ENCODE data around the gene IFTAP. TPM values are rescaled to one million over a fixed set of nuclear protein-coding genes. Genes with fewer than 3 reads are reported as not detected.

Gene IFTAP
- total and polyA plus RNA-seq, 4 donors, result 42.4 to 56.5 (median 46.8) TPM

DNA sequence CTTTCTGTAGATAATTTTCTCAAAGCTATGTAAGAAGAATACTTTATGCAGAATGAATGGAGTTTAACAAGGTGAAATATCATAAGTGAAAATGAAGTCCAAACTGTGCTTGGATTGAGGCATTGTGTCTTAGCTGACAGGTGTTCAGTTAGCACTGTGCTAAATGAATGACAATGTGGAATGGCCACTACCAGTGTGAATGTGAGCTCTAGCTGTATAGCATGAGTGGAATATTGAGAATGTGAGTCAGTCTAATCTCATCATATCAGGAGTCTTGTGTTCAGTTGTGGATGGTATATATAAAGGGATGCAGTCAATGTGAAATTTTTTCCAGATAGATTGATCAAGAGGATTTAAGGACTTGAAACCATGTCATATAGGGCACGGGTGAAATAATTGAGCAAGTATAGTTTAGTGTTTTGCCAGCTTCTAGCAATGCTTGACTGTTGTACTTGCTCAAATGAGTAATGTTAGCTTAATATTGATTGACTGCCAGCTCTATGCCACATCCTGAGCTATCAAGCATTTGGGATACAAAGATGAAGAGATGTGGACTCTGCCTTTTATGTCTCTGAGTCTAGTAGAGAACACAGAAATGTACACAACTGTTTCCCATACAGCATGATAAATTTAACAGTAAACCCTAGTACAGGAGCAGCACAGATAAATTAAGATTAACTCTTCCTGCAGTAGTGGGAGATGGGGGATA is 14.3 kb downstream of the IFTAP start:
- Histone ChIP-seq H3K27ac (ENCODE audit: low read depth, low read length) (no peak overlapping the region), H3K36me3 (ENCODE audit: control insufficient read depth, insufficient read depth, low read length) (no peaks in the 10 kb centered on the region), H3K27me3 (ENCODE audit: control insufficient read depth, insufficient read depth, low read length) (no peaks in the 10 kb centered on the region), H3K4me1 (ENCODE audit: control insufficient read depth, insufficient read depth, low read length) (no peaks in the 10 kb centered on the region), H3K4me3 (ENCODE audit: low read depth, low read length) (no peak overlapping the region), H3K9me3 (ENCODE audit: control insufficient read depth, insufficient read depth, low read length) (no peaks in the 10 kb centered on the region)
- DNase-seq (ENCODE audit: low read depth in 4 of 6, low spot score in 6 of 6), result no peak
- WGBS (ENCODE audit: insufficient coverage), result 100% methylated on average over 1 of the region's 1 CpG

GRCh38 chr11:36609383-36609782 is 15.1 kb downstream of the IFTAP start:
- Histone ChIP-seq H3K27me3 (ENCODE audit: control insufficient read depth, insufficient read depth, low read length) (no peaks in the 10 kb centered on the region), H3K27ac (ENCODE audit: low read depth, low read length) (no peak overlapping the region), H3K9me3 (ENCODE audit: control insufficient read depth, insufficient read depth, low read length) (no peaks in the 10 kb centered on the region), H3K4me1 (ENCODE audit: control insufficient read depth, insufficient read depth, low read length) (no peaks in the 10 kb centered on the region), H3K4me3 (ENCODE audit: low read depth, low read length) (no peak overlapping the region), H3K36me3 (ENCODE audit: control insufficient read depth, insufficient read depth, low read length) (no peaks in the 10 kb centered on the region)
- no CpG with 5 or more reads among the region's 2 CpGs for WGBS (ENCODE audit: insufficient coverage)
- no peak for DNase-seq (ENCODE audit: low read depth in 4 of 6, low spot score in 6 of 6)

DNA sequence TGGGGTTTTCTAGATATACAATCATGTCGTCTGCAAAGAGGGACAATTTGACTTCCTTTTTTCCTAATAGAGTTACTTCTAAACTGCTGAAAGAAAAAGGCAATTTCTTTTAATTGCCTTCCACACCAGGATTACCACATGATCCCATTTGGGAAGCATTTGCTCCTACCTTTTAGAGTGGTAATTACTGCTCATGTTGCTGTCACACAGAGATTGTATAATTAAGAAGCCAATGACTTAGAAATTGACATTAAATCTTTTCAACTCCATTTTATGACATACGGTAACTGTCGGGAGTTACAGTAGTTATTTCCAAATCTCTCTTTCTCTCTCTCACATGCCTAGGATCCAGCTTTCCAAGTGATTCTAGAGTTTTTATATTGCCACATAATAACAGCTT is 21.5 kb downstream of the IFTAP start:
- WGBS (ENCODE audit: insufficient coverage), result 92% methylated on average over 2 of the region's 3 CpGs
- no peaks in the 10 kb centered on the region for H3K4me1 ChIP-seq (ENCODE audit: control insufficient read depth, insufficient read depth, low read length)
- H3K27ac ChIP-seq (ENCODE audit: low read depth, low read length), result no peak overlapping the region
- H3K9me3 ChIP-seq (ENCODE audit: control insufficient read depth, insufficient read depth, low read length), result no peaks in the 10 kb centered on the region
- no peaks in the 10 kb centered on the region for H3K36me3 ChIP-seq (ENCODE audit: control insufficient read depth, insufficient read depth, low read length)
- no peak overlapping the region for H3K4me3 ChIP-seq (ENCODE audit: low read depth, low read length)
- no peaks in the 10 kb centered on the region for H3K27me3 ChIP-seq (ENCODE audit: control insufficient read depth, insufficient read depth, low read length)
- DNase-seq (ENCODE audit: low read depth in 4 of 6, low spot score in 6 of 6), result peak in 1 of 6 donors; percentile 84

DNA sequence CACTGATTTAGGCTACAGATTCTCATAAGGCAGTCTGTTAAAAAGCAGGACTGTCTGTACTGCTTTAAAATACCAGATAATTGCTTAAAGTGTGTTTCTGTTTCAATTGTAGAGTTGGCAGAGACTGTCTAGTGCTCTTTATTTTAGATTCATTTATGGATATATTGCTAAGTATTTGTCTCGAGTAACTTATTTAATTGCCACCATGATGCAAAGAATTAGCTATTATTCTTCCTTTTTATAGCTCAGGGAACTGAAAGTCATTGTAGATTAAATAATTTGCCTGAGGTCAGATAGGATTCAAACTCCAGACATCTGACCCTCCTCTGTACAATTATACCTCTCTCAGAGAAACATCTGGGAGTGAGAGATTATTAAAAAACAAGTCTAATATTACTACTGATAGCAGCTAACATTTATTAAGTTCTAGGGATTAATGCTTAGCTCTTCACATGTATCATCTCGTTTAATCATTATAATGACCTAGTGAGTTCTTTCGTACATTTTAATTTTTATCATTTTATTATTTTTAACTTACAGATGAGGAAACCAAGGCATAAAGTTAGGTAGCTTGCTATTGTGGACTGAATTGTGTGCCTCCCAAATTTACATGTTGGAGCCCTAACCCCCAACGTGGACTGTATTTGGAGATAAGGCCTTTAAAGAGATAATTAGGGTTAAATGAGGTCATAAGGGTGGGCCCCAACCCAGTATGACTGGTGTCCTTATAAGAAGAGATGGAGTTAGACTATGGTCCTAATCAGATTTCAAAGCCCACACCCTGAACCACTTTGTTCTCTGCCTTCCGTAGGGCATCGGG is 23.5 kb downstream of the IFTAP start:
- no peak overlapping the region for H3K4me3 ChIP-seq (ENCODE audit: low read depth, low read length)
- H3K36me3 ChIP-seq (ENCODE audit: control insufficient read depth, insufficient read depth, low read length), result no peaks in the 10 kb centered on the region
- WGBS (ENCODE audit: insufficient coverage), result 100% methylated on average over 1 of the region's 6 CpGs
- no peak overlapping the region for H3K27ac ChIP-seq (ENCODE audit: low read depth, low read length)
- no peaks in the 10 kb centered on the region for H3K4me1 ChIP-seq (ENCODE audit: control insufficient read depth, insufficient read depth, low read length)
- H3K27me3 ChIP-seq (ENCODE audit: control insufficient read depth, insufficient read depth, low read length), result no peaks in the 10 kb centered on the region
- no peaks in the 10 kb centered on the region for H3K9me3 ChIP-seq (ENCODE audit: control insufficient read depth, insufficient read depth, low read length)
- DNase-seq (ENCODE audit: low read depth in 4 of 6, low spot score in 6 of 6), result no peak

DNA sequence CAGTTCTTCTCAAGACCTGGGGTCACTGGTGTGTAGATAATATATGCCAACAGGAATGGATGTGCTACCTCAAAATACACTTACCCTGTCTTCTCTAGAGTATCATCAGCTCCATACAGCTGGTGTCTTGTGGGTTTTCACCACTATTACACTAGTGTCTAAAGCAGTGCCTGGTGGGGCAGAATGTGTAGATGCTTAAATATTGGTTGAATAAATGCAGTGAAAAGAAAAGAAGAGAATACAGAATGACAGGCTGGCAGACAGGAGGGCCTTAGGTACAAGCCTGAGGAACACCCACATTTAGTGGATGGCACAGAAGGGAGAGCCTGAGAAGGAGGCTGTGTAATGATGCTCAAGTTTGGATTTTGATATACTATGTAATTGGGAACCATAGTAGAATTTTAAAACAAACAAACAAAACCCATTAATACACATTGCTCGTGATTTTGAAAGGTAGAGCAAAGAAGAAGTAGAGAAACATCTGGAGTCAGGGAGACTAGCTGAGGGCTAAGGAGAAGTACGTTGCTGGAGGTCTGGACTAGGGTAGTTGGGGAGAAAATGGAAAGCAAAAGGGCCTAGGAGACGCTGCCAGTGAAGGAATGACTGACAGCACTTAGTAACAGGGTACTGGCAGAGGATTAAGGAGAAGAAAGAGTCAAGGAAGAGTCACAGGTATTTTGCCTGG is 24.2 kb downstream of the IFTAP start:
- no peak overlapping the region for H3K4me3 ChIP-seq (ENCODE audit: low read depth, low read length)
- H3K36me3 ChIP-seq (ENCODE audit: control insufficient read depth, insufficient read depth, low read length), result no peaks in the 10 kb centered on the region
- DNase-seq (ENCODE audit: low read depth in 4 of 6, low spot score in 6 of 6), result no peak
- no peaks in the 10 kb centered on the region for H3K9me3 ChIP-seq (ENCODE audit: control insufficient read depth, insufficient read depth, low read length)
- no peaks in the 10 kb centered on the region for H3K27me3 ChIP-seq (ENCODE audit: control insufficient read depth, insufficient read depth, low read length)
- H3K4me1 ChIP-seq (ENCODE audit: control insufficient read depth, insufficient read depth, low read length), result no peaks in the 10 kb centered on the region
- H3K27ac ChIP-seq (ENCODE audit: low read depth, low read length), result no peak overlapping the region
- WGBS (ENCODE audit: insufficient coverage), result 88% methylated on average over 2 of the region's 3 CpGs

DNA sequence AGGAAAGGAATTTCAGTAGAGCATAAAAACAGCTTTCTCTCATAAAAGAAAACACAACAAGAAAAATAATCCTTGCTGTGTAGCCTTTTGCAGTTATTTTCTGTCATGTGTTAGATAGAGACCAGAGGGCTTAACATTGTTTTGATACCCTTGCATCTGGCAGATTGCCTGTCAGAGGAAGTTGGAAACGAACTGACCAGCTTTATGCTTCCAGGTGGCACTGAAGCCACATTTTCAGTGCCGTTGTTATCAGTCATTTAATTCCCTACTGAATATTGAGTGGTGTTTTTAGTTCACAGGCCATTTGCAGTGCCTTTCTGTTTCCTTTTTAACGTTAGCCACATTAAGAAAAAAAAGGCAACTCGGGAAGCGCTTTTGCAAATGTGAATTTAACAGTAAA is 25.2 kb downstream of the IFTAP start:
- H3K36me3 ChIP-seq (ENCODE audit: control insufficient read depth, insufficient read depth, low read length), result no peaks in the 10 kb centered on the region
- DNase-seq (ENCODE audit: low read depth in 4 of 6, low spot score in 6 of 6), result peak in 2 of 6 donors; percentile 54 to 63
- no peak overlapping the region for H3K27ac ChIP-seq (ENCODE audit: low read depth, low read length)
- no peaks in the 10 kb centered on the region for H3K4me1 ChIP-seq (ENCODE audit: control insufficient read depth, insufficient read depth, low read length)
- H3K4me3 ChIP-seq (ENCODE audit: low read depth, low read length), result no peak overlapping the region
- H3K9me3 ChIP-seq (ENCODE audit: control insufficient read depth, insufficient read depth, low read length), result no peaks in the 10 kb centered on the region
- 0% methylated on average over 1 of the region's 5 CpGs for WGBS (ENCODE audit: insufficient coverage)
- no peaks in the 10 kb centered on the region for H3K27me3 ChIP-seq (ENCODE audit: control insufficient read depth, insufficient read depth, low read length)

DNA sequence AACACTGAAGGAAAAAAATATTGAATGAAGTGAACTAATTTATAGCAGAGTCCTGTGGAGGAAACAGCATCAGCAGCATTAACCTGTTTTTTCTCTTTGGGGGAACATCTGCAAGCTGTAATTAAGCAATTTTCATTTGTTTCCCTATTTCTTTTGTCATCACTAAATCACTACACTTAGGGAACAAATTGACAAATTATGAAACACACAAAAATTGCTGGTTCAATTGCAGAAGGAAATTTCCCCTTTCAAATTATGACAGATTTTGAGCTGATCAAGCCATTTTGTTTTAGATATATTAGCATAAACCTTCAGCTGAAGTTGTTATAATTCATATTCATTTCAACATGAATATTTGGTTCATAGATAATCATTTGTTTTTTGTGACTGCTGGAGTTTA is 25.9 kb downstream of the IFTAP start:
- Histone ChIP-seq H3K27me3 (ENCODE audit: control insufficient read depth, insufficient read depth, low read length) (no peaks in the 10 kb centered on the region), H3K4me1 (ENCODE audit: control insufficient read depth, insufficient read depth, low read length) (no peaks in the 10 kb centered on the region), H3K4me3 (ENCODE audit: low read depth, low read length) (no peak overlapping the region), H3K27ac (ENCODE audit: low read depth, low read length) (no peak overlapping the region), H3K9me3 (ENCODE audit: control insufficient read depth, insufficient read depth, low read length) (no peaks in the 10 kb centered on the region), H3K36me3 (ENCODE audit: control insufficient read depth, insufficient read depth, low read length) (no peaks in the 10 kb centered on the region)
- DNase-seq (ENCODE audit: low read depth in 4 of 6, low spot score in 6 of 6), result peak in 1 of 6 donors; percentile 34

GRCh38 chr11:36622431-36623136 is 28.3 kb downstream of the IFTAP start:
- H3K36me3 ChIP-seq (ENCODE audit: control insufficient read depth, insufficient read depth, low read length), result peaks cover 2% of the 10 kb centered on the region
- DNase-seq (ENCODE audit: low read depth in 4 of 6, low spot score in 6 of 6), result peak in 2 of 6 donors; percentile 47 to 76

DNA sequence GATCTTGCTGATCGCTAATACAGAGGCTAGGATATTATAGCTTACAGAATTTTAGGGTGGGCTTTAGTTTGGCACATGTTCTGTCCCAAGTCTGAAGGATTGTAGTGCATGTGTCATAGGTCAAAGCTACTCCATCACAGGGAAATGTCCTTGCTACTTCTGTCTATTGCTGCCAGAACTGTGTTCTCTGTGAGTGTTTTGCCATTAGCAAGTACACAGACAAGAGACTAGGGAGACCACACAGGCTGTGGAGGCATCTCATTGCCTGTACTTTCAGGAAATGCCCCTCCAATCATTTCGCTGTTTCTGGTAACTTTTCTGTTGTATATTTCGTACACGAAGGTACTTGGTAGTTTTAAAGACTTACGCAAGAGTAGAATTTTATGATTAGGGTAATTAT is 29.2 kb downstream of the IFTAP start:
- Histone ChIP-seq H3K4me3 (ENCODE audit: low read depth, low read length) (no peak overlapping the region), H3K36me3 (ENCODE audit: control insufficient read depth, insufficient read depth, low read length) (peaks cover 2% of the 10 kb centered on the region), H3K9me3 (ENCODE audit: control insufficient read depth, insufficient read depth, low read length) (no peaks in the 10 kb centered on the region), H3K27me3 (ENCODE audit: control insufficient read depth, insufficient read depth, low read length) (no peaks in the 10 kb centered on the region), H3K4me1 (ENCODE audit: control insufficient read depth, insufficient read depth, low read length) (no peaks in the 10 kb centered on the region), H3K27ac (ENCODE audit: low read depth, low read length) (no peak overlapping the region)
- WGBS (ENCODE audit: insufficient coverage), result 100% methylated on average over 1 of the region's 5 CpGs
- DNase-seq (ENCODE audit: low read depth in 4 of 6, low spot score in 6 of 6), result no peak

More at GRCh38 chr11:36622431-36623136, 28.3 kb downstream of the IFTAP start:
- H3K27me3 ChIP-seq (ENCODE audit: control insufficient read depth, insufficient read depth, low read length), result no peaks in the 10 kb centered on the region
- H3K27ac ChIP-seq (ENCODE audit: low read depth, low read length), result no peak overlapping the region
- no CpG with 5 or more reads among the region's 3 CpGs for WGBS (ENCODE audit: insufficient coverage)
- H3K4me1 ChIP-seq (ENCODE audit: control insufficient read depth, insufficient read depth, low read length), result no peaks in the 10 kb centered on the region
- no peak overlapping the region for H3K4me3 ChIP-seq (ENCODE audit: low read depth, low read length)
- no peaks in the 10 kb centered on the region for H3K9me3 ChIP-seq (ENCODE audit: control insufficient read depth, insufficient read depth, low read length)
